ENCODE results near the gene MIF4GD. TPM values are rescaled to one million over a fixed set of nuclear protein-coding genes. Genes with fewer than 3 reads are reported as not detected.

The MIF4GD gene, protein sequence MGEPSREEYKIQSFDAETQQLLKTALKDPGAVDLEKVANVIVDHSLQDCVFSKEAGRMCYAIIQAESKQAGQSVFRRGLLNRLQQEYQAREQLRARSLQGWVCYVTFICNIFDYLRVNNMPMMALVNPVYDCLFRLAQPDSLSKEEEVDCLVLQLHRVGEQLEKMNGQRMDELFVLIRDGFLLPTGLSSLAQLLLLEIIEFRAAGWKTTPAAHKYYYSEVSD
- 32.4 TPM for total RNA-seq

DNA sequence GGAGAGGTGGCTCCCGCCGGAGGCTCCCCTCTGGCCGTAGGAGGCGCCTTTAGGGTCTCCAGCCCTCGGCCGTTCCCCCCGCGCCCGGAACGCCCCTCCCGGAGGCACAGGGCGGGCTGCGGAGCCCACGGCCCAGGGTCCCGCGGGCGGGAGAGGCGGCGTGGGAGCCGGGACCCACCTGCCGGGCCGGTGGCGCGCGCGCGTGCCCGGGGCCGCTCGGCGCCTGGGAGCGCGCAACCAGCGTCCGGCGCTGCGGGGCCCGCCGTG lies at the start of gene MIF4GD:
Gene MIF4GD (minus strand): TSS at position 266 of the 267 bp plus-strand sequence. CDS start 1,036 bp downstream, outside the sequence.
- Histone ChIP-seq H3K27ac (peak within 1 kb of the TSS; percentile 97 to 99), H3K9me3 (no peaks in the 10 kb centered on the region), H3K36me3 (peaks cover 9% of the 10 kb centered on the region in 2 donors), H3K4me3 (peak within 1 kb of the TSS; percentile 75 to 95), H3K4me1 (peaks cover 15 to 22% of the 10 kb centered on the region in 2 donors), H3K27me3 (no peaks in the 10 kb centered on the region)
- no peak for DNase-seq (ENCODE audit: low spot score in 2 of 2)
- intact Hi-C loops (cut with DNase I) = loop anchor here (1.0 to 5.0 kb wide), 3 partner anchors 18 to 159 kb away; partner anchors contain the start of genes GRB2 and SLC25A19
- TF ChIP-seq, protein P1, sequence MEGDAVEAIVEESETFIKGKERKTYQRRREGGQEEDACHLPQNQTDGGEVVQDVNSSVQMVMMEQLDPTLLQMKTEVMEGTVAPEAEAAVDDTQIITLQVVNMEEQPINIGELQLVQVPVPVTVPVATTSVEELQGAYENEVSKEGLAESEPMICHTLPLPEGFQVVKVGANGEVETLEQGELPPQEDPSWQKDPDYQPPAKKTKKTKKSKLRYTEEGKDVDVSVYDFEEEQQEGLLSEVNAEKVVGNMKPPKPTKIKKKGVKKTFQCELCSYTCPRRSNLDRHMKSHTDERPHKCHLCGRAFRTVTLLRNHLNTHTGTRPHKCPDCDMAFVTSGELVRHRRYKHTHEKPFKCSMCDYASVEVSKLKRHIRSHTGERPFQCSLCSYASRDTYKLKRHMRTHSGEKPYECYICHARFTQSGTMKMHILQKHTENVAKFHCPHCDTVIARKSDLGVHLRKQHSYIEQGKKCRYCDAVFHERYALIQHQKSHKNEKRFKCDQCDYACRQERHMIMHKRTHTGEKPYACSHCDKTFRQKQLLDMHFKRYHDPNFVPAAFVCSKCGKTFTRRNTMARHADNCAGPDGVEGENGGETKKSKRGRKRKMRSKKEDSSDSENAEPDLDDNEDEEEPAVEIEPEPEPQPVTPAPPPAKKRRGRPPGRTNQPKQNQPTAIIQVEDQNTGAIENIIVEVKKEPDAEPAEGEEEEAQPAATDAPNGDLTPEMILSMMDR (IDR thresholded peaks at IDR 0.05) = no peak

DNA sequence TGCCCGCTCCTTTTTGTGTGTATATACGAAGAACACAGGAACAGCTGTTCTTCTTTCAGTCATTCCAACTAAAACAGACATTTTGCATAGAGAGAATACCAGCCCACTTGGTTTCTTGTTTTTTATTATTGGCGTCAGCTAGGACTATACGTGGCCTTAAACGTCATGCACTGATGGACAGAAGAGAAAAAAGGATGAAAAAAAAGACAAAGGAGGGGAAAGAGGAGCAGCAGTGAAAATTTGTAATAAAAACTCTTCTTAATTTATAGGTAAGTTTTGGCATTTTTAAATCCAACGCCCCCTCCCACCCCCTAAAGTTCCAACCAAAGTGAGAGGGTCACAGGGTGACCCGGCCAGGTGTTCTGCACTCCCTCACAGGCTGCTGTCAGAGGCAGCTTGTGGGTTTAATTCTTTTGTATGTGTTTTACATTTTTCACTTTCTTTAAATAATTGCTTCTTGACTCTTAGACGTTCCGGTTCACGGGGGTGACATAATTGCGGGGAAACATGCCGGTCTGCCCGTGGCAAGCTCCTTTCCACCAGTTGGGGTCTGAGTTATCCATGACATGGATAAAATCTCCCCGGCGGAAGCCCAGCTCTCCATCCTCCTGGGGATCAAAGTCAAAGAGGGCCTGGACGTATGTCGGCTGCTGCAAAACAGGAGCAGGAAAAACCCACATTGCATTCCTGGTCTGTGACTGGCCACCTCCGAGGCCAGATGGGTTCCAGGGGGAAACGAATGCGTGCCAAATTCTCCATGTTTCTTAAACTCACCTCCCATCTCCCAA lies 49.1 kb upstream of the MIF4GD start:
- H3K36me3 ChIP-seq = peaks cover 33 to 35% of the 10 kb centered on the region in 2 donors
- DNase-seq (ENCODE audit: low spot score in 2 of 2) = no peak
- H3K27ac ChIP-seq = no peak overlapping the region
- H3K27me3 ChIP-seq = no peaks in the 10 kb centered on the region
- H3K4me3 ChIP-seq = no peak overlapping the region
- intact Hi-C loops (cut with DNase I) = no loop called here
- H3K9me3 ChIP-seq = no peaks in the 10 kb centered on the region
- H3K4me1 ChIP-seq = peaks cover 0 to 2% of the 10 kb centered on the region in 2 donors
- TF ChIP-seq, protein P1 (IDR thresholded peaks at IDR 0.05) = no peak

DNA sequence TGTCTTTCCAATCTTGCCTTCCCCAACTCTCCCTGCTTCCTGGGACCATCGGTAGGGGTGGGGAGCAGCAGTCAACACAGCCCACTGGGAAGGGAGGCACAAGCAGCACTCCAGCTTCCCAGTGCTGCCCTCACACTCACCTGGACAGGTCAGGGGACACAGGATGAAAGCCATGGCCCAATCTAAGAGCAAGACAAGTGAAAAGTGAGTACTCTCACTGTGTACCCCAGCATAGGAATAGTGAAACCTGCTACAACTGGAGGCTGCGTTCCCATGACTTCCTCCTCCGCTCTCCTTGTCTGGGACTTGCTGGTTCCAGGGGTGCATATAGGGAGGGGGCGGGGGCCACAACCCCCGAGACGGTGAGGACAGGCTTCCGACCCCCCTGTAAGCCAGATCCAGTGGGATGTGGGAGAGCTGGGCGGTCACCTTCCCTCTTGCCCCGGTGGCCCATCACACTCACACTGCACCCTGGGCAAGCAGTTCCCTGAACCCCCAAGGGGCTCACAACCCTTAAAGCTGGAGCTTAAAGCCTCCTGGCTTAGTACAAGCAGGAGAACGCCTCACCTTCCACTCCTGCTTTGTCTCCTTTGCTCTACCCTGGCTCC lies 47.7 kb upstream of the MIF4GD start:
- peaks cover 0 to 2% of the 10 kb centered on the region in 2 donors for H3K4me1 ChIP-seq
- H3K4me3 ChIP-seq = no peak overlapping the region
- H3K9me3 ChIP-seq = no peaks in the 10 kb centered on the region
- H3K27ac ChIP-seq = no peak overlapping the region
- TF ChIP-seq, protein P1 (IDR thresholded peaks at IDR 0.05) = no peak
- H3K27me3 ChIP-seq = no peaks in the 10 kb centered on the region
- DNase-seq (ENCODE audit: low spot score in 2 of 2) = no peak
- H3K36me3 ChIP-seq = peaks cover 32 to 33% of the 10 kb centered on the region in 2 donors
- intact Hi-C loops (cut with DNase I) = no loop called here

DNA sequence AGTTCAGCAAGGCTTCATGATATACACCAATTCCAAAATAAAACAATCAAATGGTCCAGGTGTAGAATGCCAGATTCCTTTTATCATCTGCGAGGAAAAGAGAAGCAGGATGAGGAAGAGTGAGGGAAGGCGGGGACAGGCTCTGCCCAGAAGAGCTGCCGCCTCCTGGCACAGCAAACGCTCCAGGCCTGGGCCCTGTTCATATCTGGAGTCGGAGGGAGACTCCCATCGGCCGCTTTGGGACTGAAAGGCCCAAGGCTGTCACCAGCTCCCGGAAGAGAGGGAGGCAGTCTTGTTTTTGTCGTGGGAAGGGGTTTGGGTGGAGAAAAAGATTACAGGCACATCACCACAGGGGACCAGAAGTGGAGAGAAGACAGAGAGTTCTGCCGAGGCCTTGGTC lies 47.2 kb upstream of the MIF4GD start:
- intact Hi-C loops (cut with DNase I) = no loop called here

DNA sequence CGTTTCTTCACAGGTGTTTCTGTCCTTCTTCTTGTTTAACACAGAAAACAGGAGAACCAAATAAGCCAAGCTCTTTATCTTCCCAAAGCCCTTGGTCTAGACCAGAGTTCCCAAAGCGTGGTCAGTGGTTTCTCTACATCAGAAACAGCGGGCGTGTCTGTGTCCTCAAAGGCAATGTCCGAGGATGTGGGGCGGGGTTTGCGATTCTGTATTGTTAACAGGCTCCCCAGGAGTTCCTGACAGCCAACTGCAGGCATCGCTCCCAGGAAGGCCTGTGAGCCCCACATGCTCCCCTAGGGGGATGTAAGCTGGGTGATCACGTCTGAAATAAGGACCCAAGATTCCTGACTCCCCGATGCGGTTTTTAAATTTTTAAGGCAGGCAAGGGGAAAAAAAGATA lies 46.6 kb upstream of the MIF4GD start:
- Histone ChIP-seq H3K4me3 (no peak overlapping the region), H3K27ac (no peak overlapping the region)

More for the DNA sequence above, 47.2 kb upstream of the MIF4GD start:
- Histone ChIP-seq H3K27ac (no peak overlapping the region), H3K4me3 (no peak overlapping the region), H3K36me3 (peaks cover 32 to 33% of the 10 kb centered on the region in 2 donors), H3K4me1 (peaks cover 0 to under 1% of the 10 kb centered on the region in 2 donors), H3K9me3 (no peaks in the 10 kb centered on the region), H3K27me3 (no peaks in the 10 kb centered on the region)
- TF ChIP-seq, protein P1 (IDR thresholded peaks at IDR 0.05) = no peak
- DNase-seq (ENCODE audit: low spot score in 2 of 2) = no peak

More for the DNA sequence above, 46.6 kb upstream of the MIF4GD start:
- Histone ChIP-seq H3K27me3 (no peaks in the 10 kb centered on the region), H3K4me1 (no peaks in the 10 kb centered on the region), H3K9me3 (no peaks in the 10 kb centered on the region), H3K36me3 (peaks cover 32 to 33% of the 10 kb centered on the region in 2 donors)
- TF ChIP-seq, protein P1 (IDR thresholded peaks at IDR 0.05) = no peak
- no peak for DNase-seq (ENCODE audit: low spot score in 2 of 2)
- intact Hi-C loops (cut with DNase I) = no loop called here
